ENCODE data around the gene MARF1.
"Not testable (repeated sequence)": the region's sequence is repeated elsewhere in the genome, so short reads cannot be mapped to it uniquely, and the experiment has no call there.

MARF1 gene

GRCh38 chr16:15652293-15653001, 9.5 kb upstream of the MARF1 start:
- no peak for DNase-seq

- DNase-seq: peak in 1 of 2 experiments; percentile 19
Measured at GRCh38 chr16:15650698-15651171, 7.8 kb upstream of the MARF1 start.

GRCh38 chr16:15650019-15650697, 7.2 kb upstream of the MARF1 start, which contains the start of gene NDE1:
TSS of gene NDE1 (plus strand) at chr16:15650245. CDS start at chr16:15664779, 14,534 bp downstream.
- DNase-seq: peak; percentile 46 to 95

GRCh38 chr16:15649727-15650018, 6.7 kb upstream of the MARF1 start:
- DNase-seq: no peak

- not testable (repeated sequence) for DNase-seq
Measured at GRCh38 chr16:15649311-15649710, 6.4 kb upstream of the MARF1 start.

GRCh38 chr16:15648135-15648730, 5.3 kb upstream of the MARF1 start:
- DNase-seq: no peak

- DNase-seq: no peak
Measured at GRCh38 chr16:15647294-15648014, 4.5 kb upstream of the MARF1 start.

- DNase-seq: not testable (repeated sequence)
Measured at GRCh38 chr16:15646557-15647293, 3.8 kb upstream of the MARF1 start.

GRCh38 chr16:15644962-15645465, 2.1 kb upstream of the MARF1 start:
- not testable (repeated sequence) for DNase-seq

GRCh38 chr16:15644267-15644961, 1.5 kb upstream of the MARF1 start:
- peak; percentile 38 to 65 for DNase-seq

- DNase-seq: no peak
Measured at GRCh38 chr16:15643946-15644250, 944 bp upstream of the MARF1 start.

GRCh38 chr16:15642557-15643047, 352 bp downstream of the MARF1 start:
- peak; percentile 66 to 82 for DNase-seq

GRCh38 chr16:15641753-15642556, 999 bp downstream of the MARF1 start:
- DNase-seq: no peak

GRCh38 chr16:15640966-15641365, 2.0 kb downstream of the MARF1 start:
- DNase-seq: no peak

- DNase-seq: no peak
Measured at GRCh38 chr16:15639061-15639568, 3.8 kb downstream of the MARF1 start.

GRCh38 chr16:15636392-15636873, 6.5 kb downstream of the MARF1 start:
- no peak for DNase-seq

- no peak for DNase-seq
Measured at GRCh38 chr16:15635926-15636325, 7.0 kb downstream of the MARF1 start.

GRCh38 chr16:15631730-15632409, 11.1 kb downstream of the MARF1 start:
- DNase-seq: no peak

GRCh38 chr16:15621889-15622288, 21.1 kb downstream of the MARF1 start:
- DNase-seq: no peak

- no peak for DNase-seq
Measured at GRCh38 chr16:15621456-15621855, 21.5 kb downstream of the MARF1 start.

Data from NCI-H526 (cell line).